Fibroblast of upper back skin (primary cell): Measurements from ENCODE around the gene FAM210B.
"Not testable (repeated sequence)": the region's sequence is repeated elsewhere in the genome, so short reads cannot be mapped to it uniquely, and the experiment has no call there.

Source experiments
- DNase-seq: peaks from one replicate; pipeline ENCODE4 v3.0.0-alpha.2; 2013

The FAM210B gene

DNA sequence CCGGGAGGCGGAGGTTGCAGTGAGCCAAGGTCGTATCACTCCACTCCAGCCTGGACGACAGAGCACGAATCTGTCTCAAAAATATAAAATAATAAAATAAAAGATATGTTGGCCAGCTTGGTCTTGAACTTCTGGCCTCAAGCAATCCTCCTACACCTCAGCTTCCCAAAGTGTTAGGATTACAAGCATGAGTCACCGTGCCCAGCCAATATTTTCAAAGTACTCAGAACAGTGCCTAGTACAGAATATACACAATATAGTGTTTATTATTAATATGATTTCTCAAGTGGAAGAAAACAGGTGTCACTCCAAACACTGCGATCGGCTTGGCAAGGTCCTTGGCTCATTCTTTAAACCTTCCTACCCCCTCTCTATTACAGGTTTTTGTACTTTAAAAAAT, 3.1 kb downstream of the FAM210B start:
- DNase-seq: no peak

DNA sequence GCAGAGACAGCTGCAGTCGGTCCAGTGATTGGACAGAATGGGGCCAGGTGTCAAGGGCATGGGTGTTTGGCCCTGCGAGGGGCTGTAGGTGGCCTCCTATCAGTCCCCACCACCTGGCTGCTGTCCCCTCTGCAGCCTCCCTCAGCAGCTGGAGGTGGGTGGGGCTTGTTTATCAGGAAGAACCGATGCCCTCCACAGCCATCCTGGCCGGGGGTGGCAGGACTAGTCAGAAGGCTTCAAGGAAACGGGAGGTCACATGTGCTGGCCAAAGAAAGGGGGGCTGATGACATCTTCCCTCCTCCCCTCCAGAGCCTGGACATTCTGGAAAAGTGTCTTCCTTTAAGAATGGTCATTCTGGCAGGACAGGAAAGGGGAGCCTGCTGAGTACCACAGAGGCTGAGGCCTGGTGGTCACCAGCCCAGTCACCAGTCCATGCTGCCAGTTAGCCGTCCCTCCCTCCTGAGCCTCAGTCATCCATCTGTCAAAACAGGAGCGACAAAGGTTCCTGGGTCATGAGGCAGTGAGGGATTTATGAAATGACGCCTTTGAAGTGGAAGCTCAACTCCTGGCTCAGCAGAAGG, 4.1 kb downstream of the FAM210B start:
- DNase-seq: no peak

DNA sequence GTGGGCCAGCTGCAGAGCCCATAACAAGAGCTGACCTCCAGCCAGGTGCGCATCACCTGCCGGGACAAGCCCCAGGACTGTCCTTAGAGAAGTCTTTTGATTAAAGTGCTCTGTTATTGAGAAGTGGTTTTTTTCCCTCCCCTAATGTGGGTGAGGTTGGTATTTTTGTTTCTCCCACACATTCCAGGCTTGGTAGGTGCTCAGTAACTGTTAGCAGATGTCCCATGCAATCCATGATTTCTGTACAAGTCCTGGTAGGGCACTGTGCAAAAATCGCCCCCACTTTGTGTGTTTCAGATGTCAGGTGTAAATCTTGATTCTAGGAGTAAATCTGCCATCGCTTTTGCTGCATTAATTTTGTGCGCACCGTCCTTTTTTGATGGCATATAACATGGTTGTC, 4.7 kb downstream of the FAM210B start:
- DNase-seq: no peak

DNA sequence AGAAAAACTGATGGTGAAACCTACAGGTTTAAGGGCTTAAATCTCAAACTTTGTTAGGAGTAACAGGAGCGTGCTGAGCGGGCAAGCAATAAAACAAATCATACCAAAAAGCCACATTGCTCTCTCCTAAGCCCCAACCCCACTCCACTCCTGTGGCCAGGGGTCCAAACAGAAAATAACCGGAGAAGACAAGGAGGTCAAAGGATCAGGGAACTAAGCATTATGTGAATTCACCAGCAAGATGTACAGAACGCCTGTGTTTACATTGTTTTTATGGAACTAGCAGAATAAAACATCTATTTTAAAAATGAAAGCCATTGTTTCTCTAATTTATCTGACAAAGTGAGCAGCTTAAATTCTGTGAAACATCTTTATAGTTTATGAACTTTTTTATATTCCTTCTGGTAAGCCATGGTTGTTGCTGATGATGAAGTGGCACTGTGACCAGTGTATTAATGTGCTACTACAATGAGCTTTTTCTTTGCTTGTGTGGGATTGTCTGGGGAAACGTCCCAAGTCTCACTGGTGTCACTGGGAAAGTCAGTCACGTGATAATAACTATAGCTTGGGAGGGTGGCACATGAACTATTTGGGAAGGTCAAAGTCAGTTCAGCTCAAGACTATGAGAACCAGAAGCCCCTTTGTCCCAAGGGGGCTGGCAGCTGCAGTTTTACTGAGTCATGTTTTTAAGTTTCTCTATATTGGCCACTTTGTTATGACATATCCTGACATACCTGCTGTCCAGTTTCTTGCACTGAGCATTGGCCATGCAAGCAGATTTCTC, 9.8 kb downstream of the FAM210B start:
- no peak for DNase-seq

DNA sequence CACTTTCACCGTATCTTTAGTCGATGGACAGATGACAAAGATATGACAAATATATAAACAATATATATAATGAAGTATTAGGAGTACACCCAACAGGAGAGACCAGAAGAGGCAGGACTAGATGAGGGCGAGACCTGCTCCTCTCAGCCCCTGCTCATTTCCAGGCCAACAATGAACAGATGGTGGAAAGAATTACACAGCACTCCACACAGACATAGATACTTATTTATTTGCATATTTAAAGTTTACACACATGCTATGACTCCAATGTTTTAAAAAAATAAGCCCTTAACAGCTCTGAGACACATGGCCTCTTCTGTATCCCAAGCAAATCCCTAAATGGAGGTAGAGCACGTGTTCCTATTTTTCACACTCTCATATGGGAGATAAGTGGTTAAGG, 10.4 kb downstream of the FAM210B start:
- no peak for DNase-seq

DNA sequence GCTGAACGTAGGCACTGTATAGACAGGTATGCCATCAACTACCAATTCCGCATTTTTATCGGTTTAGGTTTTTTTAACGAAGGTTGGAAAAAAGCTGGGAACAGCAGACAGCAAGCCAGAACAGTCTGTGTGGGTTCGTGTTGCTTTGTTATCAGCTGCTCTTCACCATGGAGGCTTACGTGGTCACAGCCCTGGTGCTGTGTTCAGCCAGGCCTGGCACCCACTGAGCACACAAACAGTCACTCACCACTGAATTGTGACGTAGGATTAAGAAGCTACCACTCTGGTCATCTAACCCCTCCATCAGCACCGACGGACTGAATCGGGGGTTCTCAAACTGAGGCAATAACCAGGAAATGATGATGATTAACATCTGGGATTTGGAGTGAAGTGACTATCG, 13.2 kb downstream of the FAM210B start:
- no peak for DNase-seq

DNA sequence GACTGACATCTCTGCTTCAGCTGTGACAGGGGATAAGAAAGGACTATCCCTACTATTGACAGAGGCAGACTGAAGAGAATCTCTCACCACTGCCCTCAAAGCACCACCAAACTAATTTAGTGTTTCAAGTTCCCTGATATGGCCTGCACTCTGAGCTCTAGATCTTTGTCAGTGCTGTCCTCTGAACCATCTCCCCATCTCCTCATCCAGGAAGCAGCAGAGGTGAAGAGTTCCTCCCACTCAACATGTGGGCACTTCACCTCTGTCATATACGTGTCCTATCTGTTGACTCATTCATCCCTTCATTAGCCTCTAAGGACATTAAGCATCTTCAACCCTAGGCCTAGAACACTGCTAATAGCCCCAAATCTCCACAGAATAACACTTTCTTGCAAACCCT, 14.1 kb downstream of the FAM210B start:
- no peak for DNase-seq

DNA sequence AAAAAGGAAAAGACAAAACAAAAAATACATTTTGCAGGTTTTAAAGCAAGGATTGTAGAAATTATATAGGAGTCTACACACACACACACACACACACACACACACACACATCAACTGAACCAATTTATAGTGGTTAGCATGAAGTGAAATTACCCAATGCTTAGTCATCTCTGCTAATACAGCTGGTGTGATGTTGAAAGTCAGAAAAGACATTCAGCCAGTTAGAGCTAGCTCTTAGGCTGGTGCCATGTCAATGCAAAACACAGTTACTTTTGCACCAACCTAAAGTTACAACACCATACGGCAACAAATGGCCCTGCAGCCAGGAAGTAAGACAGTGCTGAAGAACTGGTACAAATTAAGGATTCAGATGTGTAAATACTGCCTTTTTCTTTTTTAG, 15.2 kb downstream of the FAM210B start:
- DNase-seq: peak; percentile 93

DNA sequence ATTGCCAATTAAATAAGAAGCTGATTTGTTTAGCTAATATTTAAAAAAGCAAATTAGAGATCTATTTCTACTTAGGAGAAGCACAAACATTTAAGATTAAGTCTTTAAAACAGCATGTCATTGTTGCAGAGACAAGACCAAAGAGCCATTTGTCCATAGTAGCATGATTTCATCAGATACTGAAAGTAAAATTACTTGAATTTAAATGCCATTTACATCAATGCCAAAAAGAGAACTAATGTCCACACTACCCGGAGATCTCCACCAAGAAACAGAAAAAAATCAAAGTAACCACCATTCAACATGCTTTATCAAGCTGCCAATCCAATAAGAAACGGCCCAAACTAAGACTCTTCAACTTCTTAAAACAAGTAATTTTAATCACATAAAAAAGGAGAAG, 17.6 kb downstream of the FAM210B start:
- DNase-seq: no peak

DNA sequence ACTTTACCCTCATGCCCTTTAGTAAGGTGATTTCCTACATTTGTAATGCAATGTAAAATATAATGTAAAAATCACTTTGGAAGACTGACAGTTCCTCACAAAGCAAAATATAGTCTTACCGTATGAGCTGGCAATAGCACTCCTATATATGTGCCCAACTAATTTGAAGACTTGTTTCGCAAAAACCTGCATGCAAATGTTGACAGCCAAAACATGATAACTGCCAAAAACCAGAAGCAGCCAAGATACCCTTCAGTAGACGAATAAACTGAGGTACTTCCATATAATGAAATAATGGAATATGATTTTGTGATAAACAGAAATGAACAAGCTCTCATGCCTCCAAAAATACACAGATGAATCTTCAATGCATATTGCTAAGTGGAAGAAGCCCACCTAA, 19.6 kb downstream of the FAM210B start:
- no peak for DNase-seq

DNA sequence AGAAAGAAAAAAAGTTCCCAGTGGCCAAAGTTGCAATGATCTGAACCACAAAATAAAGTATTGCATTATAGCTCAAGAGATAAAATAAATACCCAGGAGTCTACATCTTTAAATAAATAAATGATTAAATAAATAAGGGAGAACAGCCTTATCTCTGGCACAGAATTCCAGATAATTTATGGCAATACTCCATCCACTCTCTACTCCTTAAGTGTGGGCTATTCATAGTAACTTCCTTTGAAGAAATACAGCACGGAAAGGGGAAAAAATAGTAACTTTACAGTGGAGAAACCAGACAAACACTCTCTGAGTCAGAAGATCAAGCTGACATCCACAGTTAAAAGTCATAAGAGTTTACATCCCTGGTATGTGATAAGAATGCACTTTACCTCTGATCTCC, 21.6 kb downstream of the FAM210B start:
- peak; percentile 28 for DNase-seq

DNA sequence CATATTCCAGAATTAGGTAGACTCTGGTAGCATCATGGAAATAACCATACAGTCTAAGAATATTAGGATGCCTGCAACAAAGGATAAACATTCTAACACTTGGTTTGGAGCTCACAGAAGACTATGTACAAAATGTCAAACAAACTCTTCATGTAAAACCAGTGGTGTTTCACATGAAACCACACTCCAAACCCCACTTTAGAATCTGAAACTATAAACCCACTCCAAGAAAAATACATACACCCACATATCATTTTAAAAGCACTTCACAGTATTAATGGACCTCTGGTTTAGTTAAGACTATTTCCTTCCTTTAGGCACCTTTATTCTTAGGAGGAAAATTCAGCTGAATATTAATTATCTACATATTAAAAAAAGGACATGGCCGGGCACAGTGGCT, 22.7 kb downstream of the FAM210B start:
- DNase-seq: no peak

DNA sequence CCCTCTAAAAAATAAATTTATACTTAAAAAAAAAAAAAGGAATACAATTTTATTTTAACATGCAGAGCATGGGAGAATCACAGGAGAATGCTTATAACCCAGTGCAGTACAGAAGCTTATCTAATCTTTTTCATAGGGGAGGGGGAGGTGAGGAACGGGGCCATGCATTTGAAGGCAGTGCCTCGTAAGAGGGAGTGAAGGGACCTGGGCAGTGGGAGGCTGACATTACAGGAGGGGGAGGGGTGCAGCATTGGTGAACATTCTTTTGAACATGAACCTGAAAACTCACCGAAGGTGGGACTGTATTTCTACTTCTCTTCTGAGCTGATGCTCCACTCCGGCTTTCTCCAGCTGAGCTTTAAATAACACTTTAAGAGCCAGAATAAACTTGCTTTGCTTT, 23.9 kb downstream of the FAM210B start:
- no peak for DNase-seq

DNA sequence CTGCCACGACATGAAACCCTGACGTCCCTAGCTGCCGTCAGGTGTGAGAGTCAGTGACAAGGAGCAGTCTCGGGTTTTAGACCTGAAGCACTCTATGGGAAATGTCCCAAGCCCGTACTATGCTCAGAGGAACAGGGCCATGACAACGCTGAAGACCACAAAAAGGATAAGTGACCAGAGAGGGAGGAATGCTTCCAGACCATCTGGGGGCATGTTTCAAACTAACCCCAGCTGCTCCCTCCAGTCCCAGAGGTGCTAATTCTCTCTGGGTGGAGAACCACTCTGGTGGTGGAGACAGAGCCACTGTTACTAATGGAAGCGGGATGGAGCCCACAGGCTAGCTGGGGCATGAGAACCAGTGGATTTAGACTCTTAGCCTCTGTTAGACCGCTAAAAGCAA, 24.6 kb downstream of the FAM210B start:
- DNase-seq: no peak

DNA sequence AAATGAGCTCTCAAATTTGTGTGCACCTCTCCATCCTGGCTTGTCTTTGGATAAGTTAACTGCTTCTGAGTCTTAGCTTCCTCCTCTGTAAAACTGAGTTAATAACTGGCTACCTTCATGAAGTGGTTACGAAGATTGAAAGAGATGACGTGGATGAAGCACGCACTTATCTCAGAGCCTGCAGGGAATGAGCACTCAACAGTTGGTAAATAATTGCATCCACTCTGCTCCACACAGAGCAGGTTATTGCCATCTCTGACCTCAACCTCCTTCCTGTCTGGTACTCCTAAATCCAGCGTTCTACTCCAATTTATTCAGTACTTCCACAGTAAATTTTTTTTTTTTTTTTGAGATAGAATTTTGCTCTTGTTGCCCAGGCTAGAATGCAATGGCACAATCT, 26.4 kb downstream of the FAM210B start:
- DNase-seq: no peak

DNA sequence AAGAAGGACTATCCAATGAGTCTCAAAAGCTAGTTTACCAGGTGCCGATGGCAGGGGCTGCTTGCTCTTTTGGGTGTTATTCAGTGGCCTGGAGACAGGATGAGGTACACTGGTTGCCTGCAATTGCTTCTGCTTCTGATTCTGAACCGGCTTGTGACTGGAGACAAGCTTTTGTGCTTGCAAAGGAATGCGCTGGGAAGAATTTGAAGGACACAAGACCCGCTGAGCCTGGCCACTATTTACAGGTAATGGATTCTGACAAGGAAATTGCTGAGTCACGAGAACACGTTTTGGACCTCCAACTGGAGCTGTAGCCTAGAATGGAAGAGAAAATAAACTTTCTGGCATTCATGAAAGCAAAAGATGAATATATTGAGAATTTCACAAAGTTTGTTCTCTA, 27.4 kb downstream of the FAM210B start:
- no peak for DNase-seq

DNA sequence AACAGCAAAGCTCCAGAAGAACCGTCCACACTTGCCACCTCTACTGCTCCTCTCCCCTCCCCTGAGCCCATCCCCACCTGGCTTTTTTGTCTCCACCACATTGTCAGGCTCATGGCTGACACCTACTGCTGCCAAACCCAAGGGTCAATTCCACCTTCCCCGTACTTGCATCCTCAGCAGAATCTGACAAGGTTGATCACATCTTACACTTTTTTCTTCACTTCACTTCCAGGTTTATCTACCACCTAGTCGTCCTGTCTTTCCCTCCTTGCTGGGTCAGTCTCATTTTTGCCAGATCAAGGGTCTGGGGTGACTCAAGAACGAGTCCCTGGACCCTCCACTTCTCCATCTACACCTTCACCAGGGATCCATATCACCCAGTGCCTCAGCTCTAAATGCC, 30.1 kb downstream of the FAM210B start:
- no peak for DNase-seq

DNA sequence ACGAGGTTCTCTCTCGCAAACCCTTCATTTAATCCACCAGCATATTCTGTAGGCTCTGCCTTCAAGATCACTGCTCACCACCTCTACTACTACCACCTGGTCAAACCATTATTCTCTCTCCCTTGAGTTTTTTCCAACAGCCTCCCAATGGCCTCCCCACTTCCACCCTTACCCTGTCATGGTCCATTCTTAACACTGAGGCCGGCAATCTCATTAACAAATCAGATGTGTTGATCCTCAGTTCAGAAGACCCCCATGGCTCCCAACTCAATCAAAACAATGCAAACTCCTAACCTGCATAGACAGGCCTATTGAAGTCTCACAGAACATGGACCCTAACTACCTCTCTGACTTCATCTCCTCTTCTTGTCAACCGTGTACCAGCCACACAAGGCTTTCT, 31.0 kb downstream of the FAM210B start:
- DNase-seq: no peak

DNA sequence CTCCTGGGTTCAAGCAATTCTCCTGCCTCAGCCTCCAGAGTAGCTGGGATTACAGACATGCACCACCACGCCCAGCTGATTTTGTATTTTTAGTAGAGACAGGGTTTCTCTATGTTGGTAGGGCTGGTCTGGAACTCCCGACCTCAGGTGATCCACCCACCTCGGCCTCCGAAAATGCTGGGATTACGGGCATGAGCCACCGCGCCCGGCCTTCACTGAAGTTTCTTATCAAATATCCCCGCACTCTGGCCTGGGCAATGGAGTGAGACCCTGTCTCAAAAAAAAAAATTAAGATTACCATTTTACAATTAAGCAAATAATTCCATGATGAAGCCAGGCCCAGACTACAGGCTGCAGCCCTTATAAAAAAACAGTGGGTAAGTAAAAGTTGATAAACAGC, 31.6 kb downstream of the FAM210B start:
- DNase-seq: not testable (repeated sequence)

DNA sequence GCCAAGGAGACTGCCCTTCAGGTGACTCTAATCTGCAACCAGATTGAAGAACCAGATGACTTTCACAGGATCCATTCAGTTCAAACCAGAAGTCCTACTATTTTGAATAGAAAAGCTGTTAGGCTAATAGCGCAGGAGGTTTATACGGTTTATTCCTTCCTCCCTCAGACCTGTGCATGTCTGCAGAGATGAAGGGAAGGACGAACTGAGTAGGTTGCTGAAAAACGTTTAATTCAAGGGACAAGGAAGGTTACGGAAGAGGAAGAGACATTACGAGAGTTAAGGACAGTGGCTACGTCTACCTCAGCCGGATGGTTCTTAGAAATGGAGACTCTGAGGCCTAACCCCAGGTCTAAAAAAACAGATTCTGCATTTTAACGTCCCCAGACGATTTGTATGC, 32.3 kb downstream of the FAM210B start:
- no peak for DNase-seq

DNA sequence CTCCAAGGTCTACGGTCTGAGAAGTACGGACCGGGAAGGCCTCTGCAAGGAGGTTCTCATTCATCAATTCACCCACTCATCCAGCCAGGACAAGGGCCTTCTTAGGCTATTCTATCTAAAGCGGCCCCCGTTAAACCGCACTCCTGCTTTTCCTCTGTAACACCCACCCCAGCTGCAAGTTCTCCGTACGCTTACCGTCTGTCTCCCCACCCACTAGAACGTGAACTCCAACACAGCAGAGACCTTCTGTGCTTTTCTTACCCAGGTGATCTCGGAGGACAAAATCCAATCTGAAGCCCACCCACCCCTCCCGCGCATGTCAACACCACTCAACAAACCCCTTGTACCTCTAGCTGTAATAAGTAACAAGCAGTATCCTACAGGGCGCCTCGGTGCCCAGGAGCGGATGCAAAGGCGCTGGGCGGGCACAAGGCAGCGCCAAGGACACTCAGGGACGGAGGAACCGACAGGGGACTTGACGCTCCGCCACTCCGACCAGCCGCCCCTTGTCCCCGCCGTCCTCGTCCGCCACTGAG, 32.9 kb downstream of the FAM210B start:
- no peak for DNase-seq

DNA sequence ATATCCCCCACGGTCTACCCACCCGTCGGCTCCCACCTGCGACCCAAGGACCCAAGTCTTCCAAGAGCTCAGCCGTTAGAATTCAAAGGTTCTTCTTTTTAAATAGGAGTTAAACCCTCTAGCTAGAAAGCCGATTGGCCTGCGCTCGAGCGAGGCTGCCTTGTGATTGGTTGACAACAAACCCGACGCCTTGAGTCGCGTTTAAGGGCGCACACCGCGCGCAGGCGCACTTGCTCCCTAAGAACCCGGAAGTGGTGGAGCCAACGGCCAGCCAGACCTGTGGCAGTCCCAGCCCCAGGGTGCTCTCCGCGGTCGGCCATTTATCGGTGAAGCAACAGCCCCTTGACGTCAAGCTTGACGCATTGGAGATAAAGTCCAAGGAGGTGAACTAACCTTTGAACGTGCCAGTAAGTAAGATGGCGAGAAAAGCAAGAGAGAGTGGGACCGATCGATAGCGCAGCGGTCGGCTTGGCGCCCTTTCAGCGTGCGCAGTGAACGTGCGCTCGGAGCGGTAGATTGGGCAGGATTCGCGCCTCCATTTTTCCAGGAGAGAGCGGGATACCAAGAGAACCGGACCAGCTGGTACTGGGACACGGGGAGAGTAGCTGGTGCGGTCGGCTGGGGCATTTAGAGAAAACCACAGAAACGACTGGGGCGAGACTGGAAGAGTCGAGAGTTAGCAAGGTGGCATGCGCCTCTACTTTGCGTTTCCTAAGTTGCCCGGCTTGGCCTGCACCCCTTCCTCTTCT, 33.5 kb downstream of the FAM210B start, which contains the start of the genes AURKA and CSTF1:
TSS of gene AURKA (minus strand) at position 84 of the 749 bp plus-strand sequence. CDS start 4,018 bp downstream, outside the sequence.
TSS of gene CSTF1 (plus strand) at position 514 of the 749 bp plus-strand sequence. CDS start 2,908 bp downstream, outside the sequence.
- peak; percentile 100 for DNase-seq

DNA sequence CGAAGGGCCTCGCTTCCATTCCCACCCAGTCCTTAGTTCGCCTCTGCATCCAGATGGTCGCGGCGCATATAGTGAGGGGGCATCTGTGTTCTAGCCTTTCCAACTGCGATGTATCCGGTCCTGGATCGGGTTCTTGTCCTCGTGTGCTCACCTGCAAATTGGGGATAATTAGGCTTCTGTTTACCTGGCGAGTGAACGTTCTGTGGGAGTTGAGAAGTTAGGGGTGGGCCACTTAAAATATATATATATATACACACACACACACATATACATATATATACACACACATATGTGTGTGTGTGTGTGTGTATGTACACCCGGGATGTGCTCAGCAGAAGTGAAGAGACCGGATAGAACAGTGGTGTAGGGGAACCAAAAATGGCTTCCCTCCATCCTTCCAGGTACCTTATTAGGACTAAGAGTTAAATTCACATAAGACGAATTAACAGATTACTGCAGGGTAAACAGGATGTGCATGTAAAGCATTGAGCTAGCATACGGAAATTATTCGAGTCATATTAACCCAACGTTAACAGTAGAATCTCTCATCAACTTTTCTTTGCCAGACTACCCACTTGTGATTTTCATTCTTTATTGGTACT, 34.2 kb downstream of the FAM210B start:
- no peak for DNase-seq
